A204.1 (cell line): ENCODE results near the gene GSK3B.

Experiments used
- FAIRE-seq: peaks from 2 replicates; lab custom pipeline; 2012; peaks lifted over from hg19 to GRCh38; lab: Jason Lieb, UNC

Gene GSK3B

DNA sequence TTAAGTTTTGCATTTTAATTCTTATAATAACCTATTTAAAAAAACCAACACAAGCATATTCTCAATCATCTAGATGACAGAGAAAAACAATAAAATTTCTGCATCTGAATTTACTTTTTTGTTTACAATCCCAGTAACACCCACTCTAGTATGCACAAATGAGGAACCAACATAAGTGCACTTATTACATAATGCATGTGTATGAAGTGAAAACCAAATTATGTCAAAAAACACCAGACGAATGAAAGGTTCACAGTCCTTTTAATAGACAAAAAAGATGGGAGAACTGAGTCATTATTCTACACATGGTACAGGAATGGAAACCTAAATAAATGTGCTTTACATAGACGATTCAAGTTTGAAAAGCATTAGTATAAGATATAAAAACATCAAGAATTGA, 220.6 kb downstream of the GSK3B start:
- no peak for FAIRE-seq

DNA sequence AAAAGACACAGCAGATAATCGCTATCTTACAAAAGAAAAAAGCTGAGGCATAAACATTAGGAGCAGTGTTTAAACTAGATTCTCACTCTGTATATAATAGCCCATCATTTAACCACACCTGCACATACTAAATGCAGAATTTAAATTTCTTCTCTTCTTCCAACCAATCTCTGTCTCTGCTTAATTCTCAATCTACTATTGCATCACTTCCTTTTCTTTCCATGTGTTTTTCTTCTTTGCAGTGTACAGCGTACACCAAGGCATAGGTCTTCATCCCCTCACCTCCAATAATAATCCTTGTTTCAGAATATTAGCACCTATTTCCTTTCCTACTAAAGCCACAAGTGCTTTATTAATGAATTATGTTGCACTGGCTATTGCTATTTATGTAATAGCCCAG, 221.5 kb downstream of the GSK3B start:
- no peak for FAIRE-seq

DNA sequence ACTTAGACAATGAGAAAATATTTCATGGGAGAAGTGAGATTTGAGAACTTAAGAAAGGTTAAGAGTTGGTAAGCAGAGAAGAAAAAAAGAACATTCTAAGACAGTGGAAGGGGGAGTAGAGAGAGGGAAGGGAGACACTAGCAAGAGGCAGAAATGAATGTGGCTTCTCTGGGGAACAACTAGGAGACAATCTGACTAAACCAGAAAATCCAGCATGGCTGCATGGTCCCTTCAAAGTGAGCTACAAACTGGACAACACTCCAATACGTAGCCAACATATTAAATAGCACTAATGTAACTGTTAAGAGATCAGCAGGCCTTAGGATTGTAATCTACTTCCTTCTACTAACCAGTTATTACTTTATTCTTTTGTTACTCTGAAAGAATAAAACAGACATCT, 222.7 kb downstream of the GSK3B start:
- FAIRE-seq, result no peak

DNA sequence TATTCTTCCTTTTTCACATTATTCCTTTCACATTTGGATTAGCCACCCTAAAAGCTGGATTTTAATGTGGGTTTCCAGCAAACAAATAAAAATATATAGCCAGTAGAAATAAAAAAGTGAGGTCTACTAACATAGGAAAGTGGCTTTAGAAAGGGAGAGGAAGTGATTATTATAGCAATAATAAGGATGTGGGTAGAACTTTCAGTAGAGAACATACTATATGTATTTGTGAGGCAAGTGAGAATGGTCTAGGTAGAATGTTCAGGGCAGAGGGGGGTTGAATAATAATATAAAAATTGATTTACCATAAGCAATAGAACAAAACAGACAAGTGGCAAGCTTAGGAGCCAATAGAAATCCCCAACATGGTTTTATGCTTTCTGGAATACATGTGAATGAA, 223.7 kb downstream of the GSK3B start:
- no peak for FAIRE-seq

DNA sequence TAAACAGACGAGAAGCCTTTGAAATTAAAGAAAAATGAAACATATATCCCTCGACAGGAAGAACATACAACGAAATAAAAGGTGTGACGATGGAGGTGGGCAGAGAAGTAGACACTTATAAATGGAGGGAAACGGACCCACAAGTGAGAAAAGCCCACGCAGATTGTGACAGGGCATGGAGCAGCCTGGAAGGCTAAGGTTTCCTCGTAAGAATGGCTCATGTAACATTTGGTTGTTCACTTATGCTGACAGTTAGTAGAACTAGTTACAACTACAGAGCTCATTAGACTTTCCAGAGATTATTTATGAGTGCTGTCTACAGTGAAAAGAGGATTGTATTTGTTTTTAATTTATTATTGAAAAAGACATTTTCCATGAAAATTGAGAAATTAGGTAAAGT, 229.8 kb downstream of the GSK3B start:
- FAIRE-seq, result no peak

DNA sequence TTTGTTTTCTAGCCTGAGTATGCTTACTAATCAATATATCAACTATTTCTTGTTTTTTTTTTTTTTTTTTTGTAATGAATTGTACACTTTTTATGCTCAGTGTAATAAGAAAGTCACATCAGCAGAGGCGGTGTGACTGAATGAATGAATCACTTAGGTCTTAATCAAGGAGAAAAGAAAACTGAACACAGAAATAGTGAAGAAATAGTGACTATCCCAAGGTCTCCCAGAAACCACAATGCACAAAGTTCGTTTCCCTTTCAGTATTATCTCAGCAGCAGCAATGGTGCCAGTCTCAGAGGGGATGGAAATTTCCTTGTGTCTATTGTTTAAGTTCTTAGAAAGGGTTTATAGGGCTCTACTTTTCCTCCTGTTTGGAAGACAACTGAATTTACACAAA, 231.6 kb downstream of the GSK3B start:
- FAIRE-seq, result no peak

DNA sequence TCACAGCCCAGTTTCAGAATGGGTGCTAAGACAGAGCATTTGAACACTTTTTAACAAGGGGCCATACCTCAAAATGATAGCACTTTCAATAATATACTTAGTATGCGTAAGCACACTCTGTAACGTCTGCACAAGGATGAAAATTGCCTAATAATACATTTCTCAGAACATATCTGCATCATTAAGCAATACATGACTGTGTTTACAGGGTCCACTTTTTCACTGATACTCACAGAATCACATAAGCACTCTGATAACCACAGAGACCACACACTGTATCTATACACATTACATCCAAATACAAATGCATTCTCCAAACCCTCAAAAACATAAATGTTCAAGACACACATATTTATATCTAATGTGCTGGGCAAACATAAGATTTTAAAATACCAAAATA, 232.6 kb downstream of the GSK3B start:
- FAIRE-seq, result no peak

DNA sequence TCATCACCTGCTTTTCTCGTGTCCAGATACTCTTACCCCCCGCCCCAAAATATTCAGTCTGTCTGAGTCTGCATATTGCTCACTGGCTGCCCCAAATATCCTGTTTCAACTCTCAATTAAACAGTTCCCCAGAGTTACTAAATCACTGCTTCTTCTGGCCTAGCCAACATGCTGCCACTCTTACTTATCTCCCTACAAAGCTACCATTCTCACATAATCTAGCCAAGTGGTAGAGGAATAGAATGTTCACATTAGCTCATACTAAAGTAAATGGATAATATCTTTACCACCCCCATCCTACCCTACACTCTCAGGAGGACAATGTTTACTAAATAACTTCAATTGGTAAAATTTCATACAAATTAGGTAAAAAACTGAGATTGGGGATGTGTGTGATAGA, 234.5 kb downstream of the GSK3B start:
- FAIRE-seq, result no peak

DNA sequence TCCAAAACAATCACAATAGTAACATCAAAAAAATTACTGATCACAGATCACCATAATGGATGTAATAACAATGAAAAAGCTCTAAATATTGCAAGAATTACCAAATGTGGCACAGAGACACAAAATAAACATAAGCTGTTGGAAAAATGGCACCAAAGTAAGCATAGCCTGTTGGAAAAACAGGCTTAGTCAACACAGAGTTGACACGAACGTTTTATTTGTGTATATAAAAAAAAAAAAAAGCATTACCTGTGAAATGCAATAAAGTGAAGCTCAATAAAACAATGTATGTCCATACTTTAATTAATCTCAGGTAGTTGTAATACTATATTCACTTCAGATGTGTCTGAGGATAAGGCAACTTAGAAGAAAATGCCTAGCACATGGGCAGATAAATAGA, 235.3 kb downstream of the GSK3B start:
- FAIRE-seq, result no peak

DNA sequence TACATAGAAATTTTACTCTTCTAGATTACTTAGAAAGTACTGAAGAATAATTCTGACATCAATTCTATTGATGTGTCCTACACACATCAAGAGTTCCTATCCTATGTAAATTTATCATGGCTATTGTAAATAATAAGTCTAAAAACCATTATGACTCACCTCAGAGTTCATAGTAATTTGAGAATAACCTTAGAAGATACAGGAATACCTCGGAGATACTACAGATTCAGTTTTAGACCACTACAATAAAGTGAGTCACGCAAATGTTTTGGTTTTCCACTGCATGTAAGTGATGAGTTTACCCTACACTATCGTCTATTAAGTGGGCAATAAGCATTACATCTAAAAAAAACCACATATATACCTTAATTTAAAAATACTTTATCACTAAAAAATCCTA, 237.6 kb downstream of the GSK3B start:
- FAIRE-seq, result no peak

DNA sequence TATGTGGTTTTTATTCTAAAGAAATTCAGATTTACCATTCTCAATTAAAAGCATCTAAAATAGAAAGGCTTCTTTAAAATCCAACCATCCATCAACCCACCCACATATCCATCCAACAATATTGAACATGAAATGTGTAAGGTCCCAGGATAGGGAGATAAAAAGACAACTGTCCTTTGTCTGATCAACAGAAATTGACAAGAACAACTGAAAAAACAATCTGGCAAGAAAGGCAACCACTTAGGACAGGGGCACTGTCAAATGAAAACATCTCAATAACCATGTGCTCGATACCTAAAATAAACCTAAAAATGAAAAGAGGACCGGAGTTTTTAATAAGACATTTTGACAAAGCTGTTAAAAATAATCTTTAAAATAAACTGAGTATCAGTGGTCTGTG, 245.1 kb downstream of the GSK3B start:
- FAIRE-seq, result no peak

DNA sequence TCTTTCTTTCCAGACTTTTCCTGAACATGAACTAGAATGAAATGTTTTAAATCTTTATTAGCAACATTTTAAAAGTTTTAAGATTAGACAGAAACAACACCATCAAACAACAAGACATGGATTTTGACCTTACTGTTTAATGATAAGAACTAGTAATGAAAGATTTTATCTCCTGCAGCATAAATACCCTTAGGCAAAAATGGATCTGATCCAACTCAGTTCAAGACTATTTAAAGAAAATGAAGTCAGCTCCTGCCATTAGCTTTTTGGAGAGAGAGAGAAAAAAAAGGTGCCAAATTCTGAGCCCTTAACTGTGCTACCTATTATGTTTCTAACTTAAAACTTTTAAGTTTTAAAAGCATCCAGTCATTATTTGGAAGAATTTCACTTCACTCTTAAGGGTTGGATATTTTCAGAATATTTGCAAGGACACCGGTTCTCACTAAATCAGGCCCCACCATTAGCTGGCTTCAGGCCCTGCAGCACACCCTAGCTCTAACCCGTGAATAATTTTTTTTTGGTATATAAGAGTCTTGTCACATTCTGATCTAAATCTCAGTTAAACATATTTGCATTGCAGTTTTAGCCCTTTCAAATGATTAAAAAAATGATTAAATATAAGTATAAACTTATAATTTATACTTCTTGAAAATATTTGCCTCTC, 252.3 kb downstream of the GSK3B start:
- FAIRE-seq, result no peak

DNA sequence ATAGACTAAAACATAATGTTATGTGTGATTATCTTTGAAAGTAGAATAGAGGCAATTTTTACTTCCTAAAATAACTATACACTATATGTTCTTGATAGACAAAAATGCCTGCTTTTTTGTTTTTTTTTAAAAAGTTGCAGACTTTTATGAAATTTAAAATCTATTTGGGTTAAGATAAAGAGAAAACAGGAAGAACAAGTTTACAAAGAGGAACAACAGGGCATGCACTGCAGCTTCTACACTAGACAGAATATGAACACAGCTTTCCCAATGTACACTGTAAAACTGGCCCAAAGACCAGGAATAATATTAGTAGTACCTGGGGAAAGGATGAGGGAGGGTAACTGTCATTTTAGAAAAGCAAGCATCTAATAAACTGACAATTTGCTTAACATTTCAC, 258.7 kb downstream of the GSK3B start:
- no peak for FAIRE-seq

DNA sequence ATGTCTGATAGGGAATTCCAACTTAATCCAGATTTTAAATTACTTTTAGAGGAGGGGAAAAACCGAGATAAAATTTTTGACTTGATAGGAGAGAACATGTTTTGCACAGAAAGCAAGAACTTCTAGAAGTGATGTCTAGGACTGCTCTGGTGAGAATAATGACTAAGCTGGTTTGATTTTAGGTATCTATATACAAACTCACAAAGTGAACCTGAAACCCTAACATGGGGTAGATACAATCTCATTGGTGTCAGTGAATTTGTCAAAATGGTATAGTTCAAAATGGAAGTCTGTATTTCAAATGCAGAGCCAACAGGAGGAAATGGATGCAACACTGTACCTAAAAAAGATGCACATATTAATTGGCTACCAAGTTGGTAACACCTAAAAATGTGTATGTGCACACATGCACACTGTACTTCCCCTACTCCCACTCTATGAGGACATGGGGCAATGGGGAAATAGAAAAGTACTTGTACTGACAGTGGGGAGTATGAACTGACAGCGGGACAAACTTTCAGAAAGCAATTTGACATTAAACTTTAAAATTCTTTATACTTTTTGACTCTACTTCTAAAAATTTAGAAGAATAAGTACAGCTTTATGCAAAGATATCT, 259.4 kb downstream of the GSK3B start:
- FAIRE-seq, result no peak

DNA sequence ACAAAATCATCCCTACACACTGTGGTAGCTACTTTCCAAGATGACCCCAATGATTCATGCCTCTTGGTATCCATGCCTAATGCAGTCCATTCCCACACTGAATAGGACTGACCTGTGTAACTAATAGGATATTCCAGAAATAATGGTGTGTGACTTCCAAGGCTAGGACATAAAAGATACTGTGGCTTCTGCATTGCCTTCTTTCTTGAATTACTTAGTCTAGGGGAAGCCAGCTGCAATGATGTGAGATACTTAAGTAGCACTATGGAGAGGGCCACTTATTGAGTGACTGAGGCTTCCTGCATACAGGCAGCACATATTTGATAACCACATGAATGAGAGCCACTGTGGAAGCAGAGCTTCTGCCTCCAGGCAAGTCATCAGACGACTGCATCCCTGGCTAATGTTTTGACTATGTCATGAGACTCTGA, 262.3 kb downstream of the GSK3B start:
- no peak for FAIRE-seq

DNA sequence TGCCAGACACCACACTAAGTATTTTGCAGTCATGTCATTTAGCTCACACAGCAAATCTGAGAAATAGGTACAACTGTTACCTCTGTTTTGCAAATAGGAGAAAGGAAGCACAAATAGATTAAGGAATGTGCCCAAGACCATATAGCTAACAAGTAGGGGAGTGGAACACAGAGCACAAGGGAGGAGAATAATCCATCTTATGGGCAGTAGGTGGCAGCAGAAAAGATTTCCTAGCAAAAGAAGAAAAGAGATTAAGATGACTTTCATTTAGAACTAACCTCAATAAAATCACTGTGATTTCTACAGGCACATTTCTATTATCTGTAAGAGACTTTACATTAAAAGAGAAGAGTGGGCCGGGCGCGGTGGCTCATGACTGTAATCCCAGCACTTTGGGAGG, 263.2 kb downstream of the GSK3B start:
- FAIRE-seq, result no peak

DNA sequence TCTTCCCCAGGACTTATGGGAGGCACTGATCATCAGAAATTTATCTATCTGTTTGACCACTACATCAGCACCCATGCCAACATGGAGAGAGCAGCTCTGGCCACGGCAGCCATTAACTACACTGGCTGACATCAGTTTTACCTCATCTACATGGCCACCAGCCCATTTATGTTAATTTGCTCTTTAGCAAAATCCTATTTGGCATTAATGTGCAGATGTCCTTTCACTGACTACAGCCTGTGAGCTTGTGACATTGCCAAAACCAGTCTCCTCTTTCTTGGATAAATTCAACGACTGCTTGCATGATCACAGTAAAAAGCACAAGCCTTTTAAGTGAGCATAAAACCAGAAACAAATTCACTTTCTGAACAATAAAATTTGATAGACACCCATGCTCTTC, 264.8 kb downstream of the GSK3B start:
- FAIRE-seq, result no peak

DNA sequence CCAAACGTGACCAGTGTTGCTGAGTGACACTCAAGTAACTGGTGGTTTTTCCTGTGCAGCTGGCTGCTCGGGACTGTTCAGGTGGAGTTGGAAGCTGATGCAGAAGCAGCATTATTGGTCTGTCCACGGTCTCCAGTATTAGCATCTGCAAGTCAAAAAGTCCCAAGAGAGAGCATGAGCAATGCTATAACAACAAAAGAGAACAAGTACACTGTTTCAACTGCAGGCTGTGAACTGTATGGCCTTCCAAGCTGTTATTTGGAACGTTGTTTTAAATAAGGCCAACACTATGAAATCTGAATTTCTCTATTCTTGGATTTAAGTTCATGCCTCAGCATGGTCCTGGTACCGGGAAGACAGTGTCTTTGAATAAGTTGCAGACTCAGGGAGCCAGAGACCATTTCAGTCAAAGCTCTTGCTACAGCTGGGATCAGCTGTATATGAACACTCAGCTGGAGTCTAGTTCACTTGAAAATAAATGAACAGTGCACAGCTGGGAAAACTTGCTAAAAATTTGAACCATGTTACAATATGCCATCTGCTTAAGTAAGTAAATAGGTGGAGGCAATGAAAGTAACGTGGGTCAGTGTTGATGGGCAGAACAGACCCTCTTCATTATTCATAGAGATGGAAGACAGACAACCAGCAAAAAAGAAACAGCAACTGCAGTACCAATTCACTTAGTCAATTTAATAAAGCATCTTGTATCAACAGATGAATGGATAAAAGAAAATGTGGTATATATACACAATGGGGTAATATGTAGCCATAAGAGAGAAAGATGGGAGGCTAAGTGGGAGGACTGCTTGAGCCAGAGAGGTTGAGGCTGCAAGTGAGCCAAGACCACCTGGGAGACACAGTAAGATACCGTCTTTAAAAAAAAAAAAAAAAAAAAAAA, 267.3 kb downstream of the GSK3B start:
- no peak for FAIRE-seq

DNA sequence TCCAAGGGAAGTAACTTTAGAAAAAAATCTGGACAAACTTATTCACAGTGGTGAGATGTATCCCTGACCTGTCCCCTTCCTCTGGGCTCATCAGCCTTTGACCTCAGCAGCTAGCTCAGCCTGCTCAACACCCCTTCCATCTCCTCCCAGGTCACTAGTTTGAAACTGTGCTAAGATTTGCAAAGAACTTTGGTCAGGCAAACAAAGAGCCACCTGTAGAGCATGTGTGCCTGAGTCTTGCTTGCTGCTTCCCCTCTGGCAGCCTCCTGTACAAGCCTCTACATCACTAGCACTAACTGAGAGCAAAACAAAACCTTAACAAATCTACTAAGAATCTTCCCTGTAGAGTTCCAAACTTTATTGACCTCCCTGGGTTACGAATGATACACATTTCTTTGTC, 268.4 kb downstream of the GSK3B start:
- no peak for FAIRE-seq

DNA sequence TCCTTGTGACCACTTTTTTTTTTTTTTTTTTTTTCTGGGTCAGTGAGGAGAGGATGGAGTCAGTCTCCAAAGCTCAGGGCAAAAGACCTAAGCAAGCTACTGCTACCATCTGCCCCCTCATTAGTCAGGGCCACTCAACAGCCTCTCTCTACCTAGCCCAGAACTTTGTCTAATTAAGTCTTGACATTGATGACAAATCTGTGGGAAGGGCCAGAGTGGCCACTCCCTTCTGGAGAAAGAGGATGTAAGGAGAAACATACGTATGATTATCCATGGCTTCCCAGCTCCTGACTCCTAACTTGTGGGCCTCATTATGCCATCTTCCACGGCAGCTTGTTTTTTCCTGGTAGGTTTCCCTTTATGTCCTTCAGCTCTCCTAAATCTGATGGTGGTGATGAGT, 274.4 kb downstream of the GSK3B start:
- FAIRE-seq, result no peak

DNA sequence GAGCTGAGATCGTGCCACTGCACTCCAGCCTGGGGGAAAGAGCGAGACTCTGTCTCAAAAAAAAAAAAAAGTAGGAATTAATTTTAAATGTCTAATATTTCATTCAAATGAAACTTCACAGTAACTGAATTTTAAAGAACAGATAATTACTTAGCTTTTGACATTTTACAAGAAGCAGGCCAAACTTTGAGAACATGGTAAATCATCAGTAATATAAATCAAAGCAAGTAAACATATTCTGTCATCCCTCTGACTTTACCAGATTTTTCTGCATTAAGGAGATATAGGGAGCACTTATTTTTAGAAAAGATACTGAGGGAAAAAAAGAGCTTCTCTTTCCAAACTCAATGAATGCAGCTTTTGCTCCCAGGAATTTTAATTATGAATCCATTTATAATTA, 275.3 kb downstream of the GSK3B start:
- no peak for FAIRE-seq

DNA sequence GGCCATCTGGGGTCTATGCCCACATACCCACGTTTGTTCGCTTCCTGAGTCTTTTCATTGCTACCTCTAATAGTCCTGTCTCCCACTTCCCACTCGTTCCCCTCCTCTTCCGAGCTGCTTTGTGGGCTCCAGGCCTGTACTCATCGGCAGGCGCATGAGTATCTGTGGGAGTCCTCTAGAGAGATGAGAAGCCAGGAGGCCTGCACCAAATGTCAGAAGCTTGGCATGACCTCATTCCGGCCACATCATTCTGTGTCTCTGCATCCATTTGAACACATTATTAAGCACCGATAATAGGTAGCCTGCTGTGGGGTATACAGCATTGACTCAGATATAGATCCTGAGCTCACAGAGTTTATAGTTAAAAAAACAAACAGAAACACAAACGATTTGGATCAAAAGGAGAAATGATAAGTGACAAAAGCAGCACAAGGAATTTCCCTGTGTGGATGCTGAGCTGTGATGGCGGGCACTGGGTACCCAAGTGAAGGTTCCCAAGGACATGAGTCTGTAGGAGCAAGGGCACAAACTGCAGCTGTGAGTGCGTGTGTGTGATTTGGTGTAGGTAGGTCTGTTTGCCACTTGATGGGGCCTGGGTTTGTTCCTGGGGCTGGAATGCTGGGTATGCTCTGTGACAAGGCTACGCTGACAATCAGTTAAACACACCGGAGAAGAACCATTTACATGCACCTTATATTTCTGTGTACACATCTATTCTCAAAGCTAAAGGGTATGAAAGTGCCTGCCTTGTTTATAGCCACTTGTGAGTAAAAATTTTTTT, 276.5 kb downstream of the GSK3B start:
- no peak for FAIRE-seq

DNA sequence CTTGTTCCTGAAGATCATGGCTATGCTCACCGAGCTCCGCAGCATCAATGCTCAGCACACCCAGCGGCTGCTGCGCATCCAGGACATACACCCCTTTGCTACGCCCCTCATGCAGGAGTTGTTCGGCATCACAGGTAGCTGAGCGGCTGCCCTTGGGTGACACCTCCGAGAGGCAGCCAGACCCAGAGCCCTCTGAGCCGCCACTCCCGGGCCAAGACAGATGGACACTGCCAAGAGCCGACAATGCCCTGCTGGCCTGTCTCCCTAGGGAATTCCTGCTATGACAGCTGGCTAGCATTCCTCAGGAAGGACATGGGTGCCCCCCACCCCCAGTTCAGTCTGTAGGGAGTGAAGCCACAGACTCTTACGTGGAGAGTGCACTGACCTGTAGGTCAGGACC, 277.2 kb downstream of the GSK3B start:
- FAIRE-seq, result no peak
